Karpas-422 (cell line): ENCODE measurements around the gene KLHL7. TPM values are rescaled to one million over a fixed set of nuclear protein-coding genes. Genes with fewer than 3 reads are reported as not detected.

ENCODE experiments used
- DNase-seq: peaks from one replicate; pipeline ENCODE4 v3.0.0-alpha.2; 2015
- H2AFZ ChIP-seq: fragments of 200-600 bp; sonication (generic); 2 replicates; pipeline ENCODE4 v1.6.1; 2014; ENCODE audit warnings: antibody characterized with exemption, low read length, mixed read lengths
- H3K27ac ChIP-seq: fragments of 200-600 bp; sonication (generic); 2 replicates; pipeline ENCODE4 v1.5.1; 2014; ENCODE audit warnings: mild to moderate bottlenecking, low read length, moderate library complexity
- H3K27me3 ChIP-seq: fragments of 200-600 bp; sonication (generic); 2 replicates; pipeline ENCODE4 v1.6.1; 2014; ENCODE audit warnings: low read length, mixed read lengths
- H3K36me3 ChIP-seq: fragments of 200-600 bp; sonication (generic); 2 replicates; pipeline ENCODE4 v1.6.1; 2014; ENCODE audit warnings: low read length, mixed read lengths; ENCODE audit not compliant: insufficient read depth
- H3K4me1 ChIP-seq: fragments of 200-600 bp; sonication (generic); 2 replicates; pipeline ENCODE4 v1.6.1; 2014; ENCODE audit warnings: mild to moderate bottlenecking, low read length, mixed read lengths
- H3K4me2 ChIP-seq: fragments of 200-600 bp; sonication (generic); 2 replicates; pipeline ENCODE4 v1.6.1; 2014; ENCODE audit warnings: low read length, low read depth, mild to moderate bottlenecking; ENCODE audit not compliant: poor library complexity, severe bottlenecking
- H3K4me3 ChIP-seq: fragments of 200-600 bp; sonication (generic); 2 replicates; pipeline ENCODE4 v1.5.1; 2014; ENCODE audit warnings: mild to moderate bottlenecking, antibody characterized with exemption, low read length, mixed read lengths
- H3K79me2 ChIP-seq: fragments of 200-600 bp; sonication (generic); 2 replicates; pipeline ENCODE4 v1.6.1; 2014; ENCODE audit warnings: mild to moderate bottlenecking, low read length, mixed read lengths
- H3K9ac ChIP-seq: fragments of 200-600 bp; sonication (generic); 2 replicates; pipeline ENCODE4 v1.6.0; 2014; ENCODE audit warnings: low read length
- H3K9me2 ChIP-seq: fragments of 200-600 bp; sonication (generic), shearing (Covaris generic); replicated peaks from 2 replicates; pipeline ENCODE4 v1.6.0; 2014; ENCODE audit warnings: mild to moderate bottlenecking, low read length, moderate library complexity; ENCODE audit not compliant: insufficient read depth
- H3K9me3 ChIP-seq: fragments of 300-700, 200-600 bp; sonication (generic); 2 replicates; pipeline ENCODE4 v1.6.1; 2014; ENCODE audit warnings: low read length, mixed read lengths
- H4K20me1 ChIP-seq: fragments of 200-600 bp; sonication (generic); 2 replicates; pipeline ENCODE4 v1.6.1; 2014; ENCODE audit warnings: mild to moderate bottlenecking, antibody characterized with exemption, low read length, low read depth; ENCODE audit not compliant: insufficient read depth
- total RNA-seq: library from RNA; depleted of rRNA; stranded (reverse); fragments of >200 nt; shearing (Covaris generic); gene quantifications from 2 replicates; pipeline ENCODE4 v1.2.3, GENCODE V29; 2014; ENCODE audit warnings: low replicate concordance

Gene KLHL7
- total RNA-seq, 1 experiment from 2014 or later = 20.2 TPM

DNA sequence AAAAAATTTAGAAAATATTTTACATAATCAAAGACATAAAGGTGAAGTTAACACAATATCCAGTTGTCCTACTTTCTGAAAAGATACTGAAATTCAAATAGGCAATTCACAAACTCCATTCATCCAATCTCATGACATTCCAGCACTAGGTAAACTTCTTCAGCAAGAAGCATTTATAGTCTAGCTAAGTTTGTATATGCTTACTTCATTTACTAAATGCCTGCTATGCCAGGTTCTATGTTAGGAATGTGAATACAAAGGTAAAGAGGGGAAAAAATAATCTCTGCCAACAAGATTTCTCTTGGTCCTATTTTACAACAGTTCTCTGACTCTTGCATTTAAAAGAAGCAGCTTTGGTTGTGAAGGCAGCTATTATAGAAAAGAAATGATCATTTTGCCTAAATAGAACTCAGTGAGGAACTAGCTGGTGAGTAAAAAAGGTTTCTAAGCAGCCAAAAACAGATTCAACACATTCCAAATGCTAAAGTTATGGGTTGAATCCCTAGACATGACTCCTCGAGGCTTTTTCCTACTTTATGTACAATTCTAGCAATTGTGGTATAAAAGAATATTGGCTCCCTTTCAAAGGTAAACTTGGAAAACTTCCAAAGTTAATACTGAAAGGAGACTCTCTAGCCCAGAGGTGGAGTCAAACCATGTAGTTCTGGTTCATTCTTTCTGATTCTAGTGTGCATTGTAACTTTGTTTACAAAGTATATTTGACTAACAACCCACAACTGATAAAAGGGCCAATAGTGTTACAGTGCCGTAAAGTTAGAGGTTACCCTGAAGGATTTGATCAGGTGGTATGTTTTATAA, 30.9 kb upstream of the KLHL7 start:
- Histone ChIP-seq H3K9me2 (no peaks in the 10 kb centered on the region), H3K9ac (no peak overlapping the region), H3K4me3 (no peak overlapping the region), H2AFZ (no peak overlapping the region), H4K20me1 (no peaks in the 10 kb centered on the region), H3K27ac (no peak overlapping the region), H3K4me1 (peaks cover 6% of the 10 kb centered on the region), H3K4me2 (no peak overlapping the region), H3K27me3 (no peaks in the 10 kb centered on the region), H3K36me3 (no peaks in the 10 kb centered on the region), H3K9me3 (no peaks in the 10 kb centered on the region), H3K79me2 (no peaks in the 10 kb centered on the region)
- DNase-seq = no peak

GRCh38 chr7:23075571-23075970, 30.0 kb upstream of the KLHL7 start:
- peaks cover 6% of the 10 kb centered on the region for H3K4me1 ChIP-seq

GRCh38 chr7:23076772-23077171, 28.8 kb upstream of the KLHL7 start:
- Histone ChIP-seq H2AFZ (no peak overlapping the region), H3K4me3 (no peak overlapping the region), H3K9ac (no peak overlapping the region), H3K27me3 (no peaks in the 10 kb centered on the region), H3K9me2 (no peaks in the 10 kb centered on the region), H3K9me3 (no peaks in the 10 kb centered on the region), H3K4me1 (peaks cover 6% of the 10 kb centered on the region), H3K4me2 (no peak overlapping the region), H3K79me2 (no peaks in the 10 kb centered on the region), H3K27ac (no peak overlapping the region), H4K20me1 (no peaks in the 10 kb centered on the region), H3K36me3 (no peaks in the 10 kb centered on the region)
- DNase-seq = no peak

More at GRCh38 chr7:23075571-23075970, 30.0 kb upstream of the KLHL7 start:
- H3K4me2 ChIP-seq = no peak overlapping the region
- no peaks in the 10 kb centered on the region for H3K36me3 ChIP-seq
- no peak overlapping the region for H2AFZ ChIP-seq
- H3K9me3 ChIP-seq = no peaks in the 10 kb centered on the region
- H3K27me3 ChIP-seq = no peaks in the 10 kb centered on the region
- no peak overlapping the region for H3K9ac ChIP-seq
- no peak overlapping the region for H3K4me3 ChIP-seq
- no peaks in the 10 kb centered on the region for H3K9me2 ChIP-seq
- DNase-seq = no peak
- no peaks in the 10 kb centered on the region for H3K79me2 ChIP-seq
- no peak overlapping the region for H3K27ac ChIP-seq
- no peaks in the 10 kb centered on the region for H4K20me1 ChIP-seq

DNA sequence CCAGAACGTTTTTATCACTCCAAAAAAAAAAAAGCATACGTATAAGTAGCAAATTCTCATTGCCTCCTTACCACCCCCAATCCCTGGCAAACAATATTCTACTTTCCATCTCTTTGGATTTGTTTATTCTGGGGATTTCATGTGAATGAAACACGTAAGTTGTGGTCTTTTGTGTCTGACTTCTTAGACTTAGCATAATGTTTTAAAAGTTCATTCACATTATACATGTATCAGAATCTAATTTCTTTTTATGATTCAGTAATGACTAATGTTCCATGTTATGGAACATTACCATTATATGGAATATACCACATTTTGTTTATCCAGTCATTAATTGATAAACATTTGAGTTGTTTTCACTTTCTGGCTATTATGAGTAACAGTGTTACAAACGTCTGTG, 12.5 kb upstream of the KLHL7 start:
- H3K27ac ChIP-seq = no peak overlapping the region
- H3K9me2 ChIP-seq = no peaks in the 10 kb centered on the region
- no peaks in the 10 kb centered on the region for H4K20me1 ChIP-seq
- H2AFZ ChIP-seq = no peak overlapping the region
- H3K36me3 ChIP-seq = no peaks in the 10 kb centered on the region
- H3K9ac ChIP-seq = no peak overlapping the region
- H3K4me1 ChIP-seq = peaks cover 5% of the 10 kb centered on the region
- H3K27me3 ChIP-seq = 0 out of 2 replicates have a peak, but pooled peaks cover 3% of the 10 kb centered on the region
- no peaks in the 10 kb centered on the region for H3K79me2 ChIP-seq
- H3K4me2 ChIP-seq = no peak overlapping the region
- peaks cover 4% of the 10 kb centered on the region for H3K9me3 ChIP-seq
- H3K4me3 ChIP-seq = no peak overlapping the region
- DNase-seq = no peak

DNA sequence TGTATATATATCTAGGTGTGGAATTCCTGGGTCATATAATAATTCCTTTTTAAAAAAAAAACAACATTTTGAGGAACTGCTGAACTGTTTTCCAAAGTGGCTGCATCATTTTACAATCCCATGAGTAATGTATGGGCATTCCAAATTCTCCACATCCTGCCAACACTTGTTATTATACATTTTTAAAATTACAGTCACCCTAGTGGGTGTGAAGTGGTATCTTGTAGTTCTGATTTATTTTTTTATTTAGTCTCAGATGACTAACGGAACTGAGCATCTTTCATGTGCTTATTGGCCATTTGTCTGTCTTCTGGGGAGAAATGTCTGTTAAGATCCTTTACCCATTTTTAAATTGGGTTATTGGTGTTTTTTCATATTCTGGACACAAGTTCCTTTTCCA, 12.0 kb upstream of the KLHL7 start:
- Histone ChIP-seq H3K79me2 (no peaks in the 10 kb centered on the region), H4K20me1 (no peaks in the 10 kb centered on the region), H3K27me3 (0 out of 2 replicates have a peak, but pooled peaks cover 3% of the 10 kb centered on the region), H2AFZ (no peak overlapping the region), H3K4me3 (no peak overlapping the region), H3K9me3 (peaks cover 4% of the 10 kb centered on the region), H3K36me3 (no peaks in the 10 kb centered on the region), H3K4me2 (no peak overlapping the region), H3K9ac (no peak overlapping the region), H3K9me2 (no peaks in the 10 kb centered on the region), H3K27ac (no peak overlapping the region), H3K4me1 (peaks cover 5% of the 10 kb centered on the region)
- DNase-seq = no peak

GRCh38 chr7:23096518-23097290, 8.9 kb upstream of the KLHL7 start:
- Histone ChIP-seq H3K4me1 (no peaks in the 10 kb centered on the region), H3K4me3 (no peak overlapping the region)

DNA sequence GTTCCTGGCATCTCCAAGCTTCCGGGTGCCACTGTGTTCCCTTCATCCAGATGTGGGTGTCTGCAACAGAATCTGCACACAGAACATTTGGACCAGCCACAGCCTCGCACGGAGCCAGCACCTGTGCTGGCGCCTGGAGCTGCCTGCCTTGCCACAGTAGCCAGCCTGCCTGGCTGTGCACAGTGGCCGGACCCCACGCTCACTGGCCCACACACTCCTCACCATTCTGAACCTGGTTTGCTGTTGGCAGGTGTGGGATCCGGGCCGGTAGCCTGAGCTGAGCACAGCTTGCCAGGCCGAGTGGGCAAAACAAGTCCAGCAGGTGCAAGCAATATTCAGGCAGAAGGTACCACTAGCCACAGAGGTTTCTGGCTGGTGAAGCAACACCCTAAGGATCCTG, 7.6 kb upstream of the KLHL7 start:
- peaks cover 4% of the 10 kb centered on the region for H3K9me3 ChIP-seq
- no peaks in the 10 kb centered on the region for H3K79me2 ChIP-seq
- no peak overlapping the region for H3K4me3 ChIP-seq
- H3K4me1 ChIP-seq = no peaks in the 10 kb centered on the region
- 0 out of 2 replicates have a peak, but pooled peaks cover 3% of the 10 kb centered on the region for H3K27me3 ChIP-seq
- no peak for DNase-seq
- no peaks in the 10 kb centered on the region for H3K9me2 ChIP-seq
- H3K9ac ChIP-seq = no peak overlapping the region
- no peak overlapping the region for H3K4me2 ChIP-seq
- no peaks in the 10 kb centered on the region; the same call in 1 of the 2 replicates for H3K36me3 ChIP-seq
- no peak overlapping the region for H3K27ac ChIP-seq
- no peaks in the 10 kb centered on the region for H4K20me1 ChIP-seq
- H2AFZ ChIP-seq = no peak overlapping the region

More at GRCh38 chr7:23096518-23097290, 8.9 kb upstream of the KLHL7 start:
- Histone ChIP-seq H3K9me2 (no peaks in the 10 kb centered on the region), H2AFZ (no peak overlapping the region), H3K79me2 (no peaks in the 10 kb centered on the region), H3K4me2 (no peak overlapping the region), H3K27ac (no peak overlapping the region), H3K27me3 (0 out of 2 replicates have a peak, but pooled peaks cover 3% of the 10 kb centered on the region), H4K20me1 (no peaks in the 10 kb centered on the region), H3K9ac (no peak overlapping the region), H3K9me3 (peaks cover 4% of the 10 kb centered on the region), H3K36me3 (no peaks in the 10 kb centered on the region)
- DNase-seq = no peak

GRCh38 chr7:23098460-23098859, 7.1 kb upstream of the KLHL7 start:
- Histone ChIP-seq H3K4me2 (no peak overlapping the region), H3K4me1 (no peaks in the 10 kb centered on the region), H3K4me3 (no peak overlapping the region), H3K9ac (no peak overlapping the region), H3K36me3 (no peaks in the 10 kb centered on the region; the same call in 1 of the 2 replicates), H3K27ac (no peak overlapping the region), H3K79me2 (no peaks in the 10 kb centered on the region), H4K20me1 (no peaks in the 10 kb centered on the region), H2AFZ (no peak overlapping the region), H3K9me2 (no peaks in the 10 kb centered on the region), H3K27me3 (0 out of 2 replicates have a peak, but pooled peaks cover 3% of the 10 kb centered on the region), H3K9me3 (peaks cover 4% of the 10 kb centered on the region)
- DNase-seq = no peak
